DMS153 treated with DMSO at 0.1 percent for 48 hours (cell line): ENCODE measurements around the gene STAM.

ENCODE experiments used
- DNase-seq: peaks from one replicate; lab custom pipeline; 2025; ENCODE audit not compliant: unreplicated experiment; lab: John Stamatoyannopoulos, UW

The STAM gene

DNA sequence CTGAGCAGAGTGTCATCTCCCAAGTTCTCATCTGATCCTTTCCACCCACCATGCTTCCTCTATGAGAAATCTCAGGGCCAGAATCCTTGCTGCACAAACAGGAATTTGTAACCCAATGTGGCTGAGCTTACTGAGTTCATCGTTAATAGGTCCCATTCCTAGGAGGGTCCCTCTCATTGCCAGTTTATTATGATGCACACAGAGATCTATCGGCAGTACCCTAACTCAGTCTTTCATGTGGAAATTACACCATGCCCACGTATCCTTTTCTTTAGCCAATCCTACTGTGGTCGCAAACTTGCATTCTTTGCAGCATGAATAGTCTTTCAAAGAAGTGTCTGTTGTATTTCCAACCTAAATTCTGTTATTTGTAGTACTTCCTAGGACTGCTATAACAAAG, 120.2 kb downstream of the STAM start:
- DNase-seq = no peak

- DNase-seq = no peak
Measured at GRCh38 chr10:17765602-17766001, 121.7 kb downstream of the STAM start.
